K562 (cell line): ENCODE measurements around the gene OR9Q1. TPM values are rescaled to one million over a fixed set of nuclear protein-coding genes. Genes with fewer than 3 reads are reported as not detected.

Source experiments
- ATAC-seq: fragments of 200-7000 bp; cut with Tn5 transposase; 3 replicates; pipeline ENCODE4 v1.9.1; 2020; ENCODE audit warnings: moderate library complexity
- BruUV-seq: library from RNA; stranded (reverse); fragments of 400-500 nt; replicated peaks from 2 replicates; lab custom pipeline; 2021; lab: Mats Ljungman, UMichigan
- CTCF ChIA-PET: fragments of 300-600 bp; formaldehyde crosslinking; extraction: SDS; loops from one replicate; lab custom pipeline; 2021; ENCODE audit warnings: low intra/inter-chr PET ratio; lab: Yijun Ruan, JAX
- POLR2A ChIA-PET: fragments of 300-600, 350-650 bp; sonication (Branson Sonifier 250); formaldehyde crosslinking; extraction: SDS; loops from one replicate; lab custom pipeline; 2021; ENCODE audit warnings: antibody characterized with exemption, inconsistent platforms; lab: Yijun Ruan, JAX
- DNase-seq, 4 experiments: peaks; one replicate each; pipeline versions ENCODE4 v3.0.0 to v3.0.0-alpha.2; 2011 to 2018; ENCODE audit warnings: low spot score in 3 of 4, mixed read lengths in 3 of 4; ENCODE audit errors: extremely low read depth in 1 of 4
- FAIRE-seq: peaks from 2 replicates; lab custom pipeline; 2011; peaks lifted over from hg19 to GRCh38; lab: Jason Lieb, UNC
- H2AFZ ChIP-seq: 2 replicates; pipeline ENCODE4 v1.6.0; 2011; ENCODE audit warnings: low read depth, low read length, control low read depth, inconsistent platforms
- H3K27ac ChIP-seq: fragments of 200-600 bp; 3 replicates; pipeline ENCODE4 v1.8.0; 2011; ENCODE audit warnings: low read depth, mild to moderate bottlenecking, control low read depth, inconsistent platforms, low read length, moderate library complexity, mixed read lengths; ENCODE audit errors: extremely low read depth
- H3K27me3 ChIP-seq, 2 experiments: fragments of 300-600 bp in 1 of 2; 2 replicates in 1 of 2; 3 replicates in 1 of 2; pipeline versions ENCODE4 v1.6.0 to v1.8.0; 2011; ENCODE audit warnings: inconsistent platforms in 2 of 2, low read length in 2 of 2, mild to moderate bottlenecking in 1 of 2, mixed read lengths in 1 of 2, moderate library complexity in 1 of 2; ENCODE audit not compliant: control insufficient read depth in 2 of 2, insufficient read depth in 2 of 2
- H3K36me3 ChIP-seq: fragments of 300-600 bp; 3 replicates; pipeline ENCODE4 v1.8.0; 2011; ENCODE audit warnings: mild to moderate bottlenecking, low read length, inconsistent platforms; ENCODE audit not compliant: control insufficient read depth, insufficient read depth
- H3K4me1 ChIP-seq, 2 experiments: fragments of 200-600 bp in 1 of 2; replicated peaks in 1 of 2; 2 replicates in 1 of 2; 3 replicates in 1 of 2; pipeline versions ENCODE4 v1.5.1 to v1.8.0; 2011; ENCODE audit warnings: inconsistent platforms in 2 of 2, low read length in 2 of 2, mild to moderate bottlenecking in 1 of 2, mixed read lengths in 1 of 2, moderate library complexity in 1 of 2; ENCODE audit not compliant: control insufficient read depth in 2 of 2, insufficient read depth in 2 of 2
- H3K4me2 ChIP-seq: 2 replicates; pipeline ENCODE4 v1.6.1; 2011; ENCODE audit warnings: low read length, control low read depth, inconsistent platforms, mixed read lengths; ENCODE audit not compliant: insufficient read depth
- H3K4me3 ChIP-seq: fragments of 200-600 bp; sonication (generic), shearing (Covaris generic); 2 replicates; pipeline ENCODE4 v1.5.1; 2016; ENCODE audit warnings: control low read depth, inconsistent platforms
- H3K79me2 ChIP-seq: fragments of 200-600 bp; 3 replicates; pipeline ENCODE4 v1.8.0; 2011; ENCODE audit warnings: low read length, inconsistent platforms; ENCODE audit not compliant: control insufficient read depth, insufficient read depth
- H3K9ac ChIP-seq, 2 experiments: 2 replicates each; pipeline versions ENCODE4 v1.6.0 to v1.6.1; 2011; ENCODE audit warnings: low read depth in 2 of 2, low read length in 2 of 2, control low read depth in 1 of 2, inconsistent platforms in 1 of 2, mild to moderate bottlenecking in 1 of 2, mixed read lengths in 1 of 2; ENCODE audit not compliant: insufficient read depth in 1 of 2
- H3K9me1 ChIP-seq: one replicate; pipeline ENCODE4 v1.6.0; 2011; ENCODE audit warnings: inconsistent platforms, mild to moderate bottlenecking, low read length, moderate library complexity; ENCODE audit not compliant: control insufficient read depth, insufficient read depth
- H3K9me3 ChIP-seq: replicated peaks from 2 replicates; pipeline ENCODE4 v1.5.1; 2011; ENCODE audit warnings: low read depth, low read length, inconsistent platforms; ENCODE audit not compliant: control insufficient read depth, insufficient read depth
- H4K20me1 ChIP-seq: replicated peaks from 2 replicates; pipeline ENCODE4 v1.6.1; 2011; ENCODE audit warnings: low read length, inconsistent platforms, mixed read lengths; ENCODE audit not compliant: control insufficient read depth, insufficient read depth
- ARID3A ChIP-seq: IDR thresholded peaks from 2 replicates; pipeline ENCODE4 v1.6.1; 2012; ENCODE audit warnings: low read depth, low read length, improper control_type of control experiment, borderline replicate concordance
- BCL6 ChIP-seq: fragments of 250-450 bp; sonication (Bioruptor Pico); IDR thresholded peaks from 2 replicates; pipeline ENCODE4 v1.4.0; 2020
- CBX3 ChIP-seq, 2 experiments: IDR thresholded peaks; 1 replicate in 1 of 2; 2 replicates in 1 of 2; pipeline ENCODE4 v1.6.1; 2012; ENCODE audit warnings: inconsistent platforms in 2 of 2, low read length in 2 of 2, borderline replicate concordance in 1 of 2, control low read depth in 1 of 2
- CEBPB ChIP-seq: fragments of 450-650 bp; IDR thresholded peaks from 2 replicates; pipeline ENCODE4 v1.6.1; 2016; ENCODE audit warnings: missing genetic modification characterization, missing compliant biosample characterization
- EGR1 ChIP-seq: fragments of 450-650 bp; conservative IDR thresholded peaks from 2 replicates; pipeline ENCODE4 v1.6.1; 2017; ENCODE audit warnings: mild to moderate bottlenecking
- ETS1 ChIP-seq: conservative IDR thresholded peaks from 2 replicates; pipeline ENCODE4 v1.6.1; 2011; ENCODE audit warnings: low read depth, mild to moderate bottlenecking, low read length; ENCODE audit not compliant: control insufficient read depth
- GABPB2 ChIP-seq: fragments of 250-450 bp; sonication (Bioruptor Pico); conservative IDR thresholded peaks from 2 replicates; pipeline ENCODE4 v1.5.1; 2021; ENCODE audit warnings: mild to moderate bottlenecking
- HDAC2 ChIP-seq: fragments of 450-650 bp; IDR thresholded peaks from 2 replicates; pipeline ENCODE4 v1.6.1; 2016; ENCODE audit warnings: mild to moderate bottlenecking
- PATZ1 ChIP-seq: fragments of 250-450 bp; sonication (Bioruptor Pico); IDR thresholded peaks from 2 replicates; pipeline ENCODE4 v1.5.0; 2020; ENCODE audit warnings: mild to moderate bottlenecking, borderline replicate concordance
- POLR2G ChIP-seq: fragments of 200-400 bp; formaldehyde crosslinking; IDR thresholded peaks from 2 replicates; pipeline ENCODE4 v1.6.1; 2017; ENCODE audit warnings: low read depth, mild to moderate bottlenecking, antibody characterized with exemption, low read length, moderate library complexity
- SMARCB1 ChIP-seq: IDR thresholded peaks from 2 replicates; pipeline ENCODE4 v1.6.1; 2011; ENCODE audit warnings: improper control_type of control experiment, low read depth; ENCODE audit not compliant: insufficient read length
- SMARCC2 ChIP-seq: fragments of 450-650 bp; IDR thresholded peaks from 2 replicates; pipeline ENCODE4 v1.6.1; 2017; ENCODE audit warnings: antibody characterized with exemption, moderate library complexity, mild to moderate bottlenecking, low read depth
- SNIP1 ChIP-seq: fragments of 450-650 bp; IDR thresholded peaks from 2 replicates; pipeline ENCODE4 v1.7.1; 2017; ENCODE audit warnings: low read depth, mild to moderate bottlenecking
- SPI1 ChIP-seq: IDR thresholded peaks from 2 replicates; pipeline ENCODE4 v1.6.1; 2011; ENCODE audit warnings: low read depth, low read length, control low read depth, borderline replicate concordance
- ZBTB7A ChIP-seq: IDR thresholded peaks from 2 replicates; pipeline ENCODE4 v1.6.1; 2011; ENCODE audit warnings: low read depth, mild to moderate bottlenecking, low read length, moderate library complexity, borderline replicate concordance; ENCODE audit not compliant: control insufficient read depth
- ZNF274 ChIP-seq: IDR thresholded peaks from 2 replicates; pipeline ENCODE4 v1.6.1; 2011; ENCODE audit warnings: low read depth, mild to moderate bottlenecking, low read length, moderate library complexity, borderline replicate concordance
- ZNF3 ChIP-seq: fragments of 250-450 bp; sonication (Bioruptor Pico); IDR thresholded peaks from 2 replicates; pipeline ENCODE4 v1.5.0; 2021; ENCODE audit warnings: mild to moderate bottlenecking, moderate library complexity
- ZNF764 ChIP-seq: fragments of 250-450 bp; sonication (Bioruptor Pico); IDR thresholded peaks from 2 replicates; pipeline ENCODE4 v1.4.0; 2020; ENCODE audit warnings: low read depth, mild to moderate bottlenecking, moderate library complexity
- WGBS: fragments of 100-300 bp; shearing (Covaris generic); methylation state at CpG from one replicate; pipeline ENCODE4 v1.1.6; 2016; ENCODE audit warnings: low coverage, mixed read lengths; ENCODE audit not compliant: insufficient coverage; ENCODE audit errors: missing lambda C conversion rate; 5-methylcytosine and 5-hydroxymethylcytosine counted together
- in situ Hi-C: fragments of 300-500 bp; cut with MboI; formaldehyde crosslinking; loops from 4 replicates; pipeline ENCODE4 v1.15.0; 2018; ENCODE audit warnings: inconsistent platforms, mixed read lengths
- intact Hi-C: fragments of 100-400 bp; cut with micrococcal nuclease; formaldehyde crosslinking; loops from 2 replicates; pipeline ENCODE4 v1.14.2; 2022
- polyA plus RNA-seq, 8 experiments: library from polyadenylated mRNA; depleted of rRNA in 4 of 8; stranded (reverse) in 5 of 8; unstranded in 3 of 8; fragments of >200 nt; fragmentation: Nextera tagmentation in 2 of 8; fragmentation: Illumina TruSeq in 1 of 8; extraction: Ambion mirVana in 2 of 8; extraction: Trizol in 1 of 8; gene quantifications; 2 replicates each; pipeline versions ENCODE4 v1.2.1 to v1.2.3, GENCODE V29; 2011 to 2014; ENCODE audit warnings: inconsistent platforms in 1 of 8, missing spikeins in 1 of 8
- total RNA-seq, 7 experiments: library from RNA; depleted of rRNA in 6 of 7; stranded (reverse); fragments of >200 nt in 6 of 7; fragmentation: Illumina TruSeq in 2 of 7; extraction: Trizol in 2 of 7; gene quantifications; 2 replicates each; pipeline versions ENCODE4 v1.2.1 to v1.2.3, GENCODE V29; 2011 to 2021; ENCODE audit warnings: low replicate concordance in 1 of 7

Gene OR9Q1
- total and polyA plus RNA-seq, 9 of the 15 experiments (the other 6 are each of a cell fraction or from before 2014, with no cell fraction given), result not detected

GRCh38 chr11:58060939-58061672 is 37.4 kb downstream of the OR9Q1 start:
- Histone ChIP-seq H2AFZ (no peak overlapping the region), H3K9ac (no peak overlapping the region), H4K20me1 (no peaks in the 10 kb centered on the region), H3K27ac (no peak overlapping the region), H3K9me1 (no peaks in the 10 kb centered on the region), H3K36me3 (no peaks in the 10 kb centered on the region), H3K4me3 (no peak overlapping the region), H3K4me2 (no peak overlapping the region), H3K27me3 (no peaks in the 10 kb centered on the region), H3K4me1 (no peaks in the 10 kb centered on the region), H3K9me3 (no peaks in the 10 kb centered on the region), H3K79me2 (no peaks in the 10 kb centered on the region)
- intact Hi-C loops, result loop anchor here (10.0 kb wide), 2 partner anchors 226 to 396 kb away; partner anchors contain the start of gene ZDHHC5
- ChIA-PET CTCF (no interaction called here), POLR2A (no interaction called here)
- BruUV-seq, result no TSS peak
- 0% methylated on average over 6 of the region's 6 CpGs for WGBS
- in situ Hi-C loops, result no loop called here
- FAIRE-seq (peak; percentile 46), DNase-seq (no peak), ATAC-seq (0 out of 3 replicates have a peak, but pooled peaks have one; percentile 60)
- TF ChIP-seq ZNF274 (no peak), SNIP1 (no peak), EGR1 (no peak), POLR2G (no peak), ZNF3 (no peak), BCL6 (CRISPR knock-in tag) (no peak), GABPB2 (CRISPR knock-in tag) (no peak), SPI1 (no peak), CEBPB (no peak), CBX3 (IDR thresholded peaks at IDR 0.05; ENCODE audit: borderline replicate concordance in 1 of 2, low read length in 2 of 2) (no peak), PATZ1 (no peak), ZNF764 (CRISPR knock-in tag) (no peak), HDAC2 (no peak), SMARCC2 (no peak), ETS1 (no peak), ZBTB7A (no peak), SMARCB1 (no peak), ARID3A (no peak)
